NCI-H69 (cell line): ENCODE measurements around the gene NDUFA13.

Experiments used
- DNase-seq: peaks from one replicate; lab custom pipeline; 2025; lab: John Stamatoyannopoulos, UW

The NDUFA13 gene

GRCh38 chr19:19532806-19533701 lies 17.0 kb downstream of the NDUFA13 start:
- no peak for DNase-seq

- no peak for DNase-seq
Observed at GRCh38 chr19:19533841-19534240, 17.8 kb downstream of the NDUFA13 start.

DNA sequence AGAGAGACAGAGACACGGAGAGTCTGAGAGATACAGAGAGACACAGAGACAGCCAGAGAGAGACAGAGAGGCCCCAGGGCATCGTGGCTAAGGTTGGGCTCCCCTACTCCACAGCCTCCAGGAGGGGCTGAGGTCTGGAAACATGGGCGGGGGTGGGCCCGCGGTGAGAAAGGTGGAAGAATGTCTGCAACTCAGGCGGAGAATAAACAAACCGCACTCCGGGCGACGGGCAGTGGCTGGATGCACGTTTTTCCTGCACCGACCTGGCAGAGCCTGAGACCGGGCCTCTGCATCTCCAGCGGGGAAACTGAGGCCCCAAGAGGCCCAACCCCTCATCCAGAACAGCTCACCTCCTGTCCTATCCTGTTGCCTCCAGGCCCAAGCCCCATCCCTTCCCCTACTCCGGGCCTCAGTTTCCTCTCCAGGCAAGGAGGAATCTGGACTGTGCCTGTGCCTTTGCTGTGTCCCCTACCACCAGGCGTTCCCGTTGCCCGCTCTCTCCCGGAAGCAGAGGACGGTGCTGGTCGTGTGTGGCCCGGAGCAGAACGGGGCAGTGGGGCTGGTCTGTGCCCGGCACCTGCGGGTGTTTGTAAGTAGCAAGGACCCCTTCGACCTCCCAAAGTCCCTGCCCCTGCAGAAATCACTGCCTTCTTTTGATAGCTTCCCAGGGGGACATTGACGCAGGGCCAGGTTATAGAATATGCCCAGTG lies 18.7 kb downstream of the NDUFA13 start:
- no peak for DNase-seq

GRCh38 chr19:19535311-19536191 lies 19.5 kb downstream of the NDUFA13 start:
- DNase-seq = no peak

DNA sequence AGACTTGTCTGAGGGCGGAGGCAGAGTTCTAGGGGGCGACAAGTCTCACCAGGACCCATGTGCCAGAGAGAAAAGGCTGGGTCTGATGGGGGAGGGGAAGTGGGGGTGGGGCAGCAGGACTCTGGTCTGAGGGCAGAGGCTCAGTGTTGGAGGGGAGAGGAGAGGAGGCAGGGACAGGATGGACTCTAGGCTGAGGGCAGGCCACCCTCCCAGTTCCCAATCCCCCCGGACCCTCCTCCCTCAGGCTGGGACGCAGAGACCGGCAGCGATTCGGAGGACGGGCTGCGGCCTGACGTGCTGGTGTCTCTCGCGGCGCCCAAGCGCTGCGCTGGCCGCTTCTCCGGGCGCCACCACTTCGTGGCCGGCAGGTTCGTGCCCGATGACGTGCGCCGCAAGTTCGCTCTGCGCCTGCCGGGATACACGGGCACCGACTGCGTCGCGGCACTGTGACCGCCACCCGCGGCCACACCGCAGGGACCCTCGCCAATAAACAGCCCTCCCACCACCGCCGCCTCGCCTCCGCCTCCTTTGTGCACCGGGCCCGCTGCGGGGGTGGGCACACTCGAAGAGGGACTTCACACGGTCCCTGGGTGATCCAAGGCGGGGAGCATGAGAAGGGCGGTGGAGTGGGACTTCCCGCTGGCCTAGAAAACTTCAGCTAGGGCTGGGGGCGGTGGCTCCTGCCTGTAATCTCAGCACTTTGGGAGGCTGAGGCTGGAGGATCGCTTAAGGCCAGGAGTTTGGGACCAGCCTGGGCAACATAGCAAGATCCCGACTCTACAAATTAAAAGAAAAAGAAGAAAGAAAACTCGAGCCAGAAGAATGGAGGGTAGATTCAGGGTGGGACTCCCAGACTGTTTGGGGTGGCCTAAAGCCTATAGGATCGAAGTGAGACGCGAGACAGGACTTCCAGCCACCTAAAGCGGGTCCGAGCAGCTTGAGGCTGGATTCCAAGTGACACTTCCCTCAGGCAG lies 21.3 kb downstream of the NDUFA13 start:
- peak; percentile 67 for DNase-seq

DNA sequence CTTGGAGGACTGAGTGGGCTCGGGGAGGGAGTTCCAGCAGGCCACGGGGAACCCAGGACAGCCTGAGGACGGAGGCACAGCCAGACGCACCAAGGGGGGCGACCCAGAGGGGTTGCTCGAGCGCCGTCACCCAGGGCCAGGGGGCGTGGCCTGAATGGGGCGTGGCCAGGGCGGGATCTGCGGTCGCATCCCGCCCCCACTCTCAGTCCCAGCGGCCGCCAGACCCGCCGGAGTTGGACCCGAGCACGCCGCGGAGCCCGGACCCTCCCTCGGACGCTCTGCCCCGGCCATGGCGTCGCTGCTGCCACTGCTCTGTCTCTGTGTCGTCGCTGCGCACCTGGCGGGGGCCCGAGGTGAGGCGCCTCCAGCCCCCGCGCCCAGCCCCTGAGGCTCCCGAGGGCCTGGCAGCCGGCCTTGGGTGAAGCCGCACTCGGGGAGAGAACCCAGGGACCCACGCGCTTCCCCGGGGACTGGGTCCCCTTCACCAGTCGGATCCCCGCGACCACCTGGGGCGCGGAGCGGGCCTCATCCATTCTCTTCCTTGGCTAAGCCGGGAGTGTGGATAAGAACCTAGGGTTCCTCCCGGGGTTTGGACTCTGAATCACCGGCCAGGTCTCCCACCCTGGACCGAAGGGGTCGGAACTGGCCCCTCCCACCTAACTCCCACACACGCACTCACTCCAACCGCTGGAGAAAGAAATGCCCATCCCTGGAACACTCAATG lies 22.2 kb downstream of the NDUFA13 start, which contains the start of gene CILP2:
Gene CILP2 (plus strand): TSS at position 205 of the 724 bp plus-strand sequence. CDS start 85 bp downstream, at position 290.
- DNase-seq = peak; percentile 82

- DNase-seq = peak; percentile 29
Observed at GRCh38 chr19:19538785-19539166, 22.8 kb downstream of the NDUFA13 start.

DNA sequence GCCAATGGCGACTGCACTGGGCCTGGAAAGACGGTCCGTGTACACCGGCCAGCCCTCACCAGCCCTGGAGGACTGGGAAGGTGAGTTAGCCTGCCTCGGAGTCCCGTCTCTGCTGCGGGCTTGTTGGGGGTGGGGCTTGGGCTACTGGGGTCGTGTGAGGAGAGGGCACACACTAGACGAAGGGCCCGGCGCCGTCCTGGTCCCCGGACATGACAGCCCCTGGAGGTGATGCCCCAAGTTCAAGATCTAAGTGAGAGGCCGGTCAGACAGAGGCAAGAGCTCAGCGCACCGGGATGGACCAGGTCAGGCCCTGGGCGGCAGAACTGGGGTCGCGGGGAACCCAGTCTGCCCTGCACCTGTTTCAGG lies 23.7 kb downstream of the NDUFA13 start:
- no peak for DNase-seq

- DNase-seq = peak; percentile 27
Observed at GRCh38 chr19:19540064-19540714, 24.2 kb downstream of the NDUFA13 start.

- DNase-seq = peak; percentile 33
Observed at GRCh38 chr19:19540715-19541515, 24.9 kb downstream of the NDUFA13 start.

DNA sequence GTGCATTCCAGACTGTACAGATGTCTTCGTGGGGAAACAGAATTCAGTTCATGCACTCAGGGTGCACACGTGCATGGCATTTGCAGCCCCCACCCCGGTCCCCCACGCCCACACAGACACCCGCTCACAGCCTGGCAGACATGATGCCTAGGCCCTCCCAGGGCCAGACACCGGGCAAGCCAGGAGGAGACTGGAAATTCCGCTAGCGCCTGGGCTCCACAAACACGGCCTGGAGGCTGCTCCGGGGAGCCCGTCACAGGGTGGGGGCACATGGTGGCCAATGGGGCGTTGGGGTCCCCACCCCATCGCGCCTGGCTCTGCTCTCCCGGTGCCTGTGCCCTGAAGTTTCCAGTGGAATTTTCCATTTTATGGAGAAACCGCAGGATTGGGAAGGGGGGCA lies 25.6 kb downstream of the NDUFA13 start:
- no peak for DNase-seq

- DNase-seq = no peak
Observed at GRCh38 chr19:19542507-19542906, 26.5 kb downstream of the NDUFA13 start.

- no peak for DNase-seq
Observed at GRCh38 chr19:19543101-19543500, 27.1 kb downstream of the NDUFA13 start.

GRCh38 chr19:19543640-19544039 lies 27.6 kb downstream of the NDUFA13 start:
- no peak for DNase-seq

GRCh38 chr19:19544257-19544953 lies 28.4 kb downstream of the NDUFA13 start:
- DNase-seq = no peak

DNA sequence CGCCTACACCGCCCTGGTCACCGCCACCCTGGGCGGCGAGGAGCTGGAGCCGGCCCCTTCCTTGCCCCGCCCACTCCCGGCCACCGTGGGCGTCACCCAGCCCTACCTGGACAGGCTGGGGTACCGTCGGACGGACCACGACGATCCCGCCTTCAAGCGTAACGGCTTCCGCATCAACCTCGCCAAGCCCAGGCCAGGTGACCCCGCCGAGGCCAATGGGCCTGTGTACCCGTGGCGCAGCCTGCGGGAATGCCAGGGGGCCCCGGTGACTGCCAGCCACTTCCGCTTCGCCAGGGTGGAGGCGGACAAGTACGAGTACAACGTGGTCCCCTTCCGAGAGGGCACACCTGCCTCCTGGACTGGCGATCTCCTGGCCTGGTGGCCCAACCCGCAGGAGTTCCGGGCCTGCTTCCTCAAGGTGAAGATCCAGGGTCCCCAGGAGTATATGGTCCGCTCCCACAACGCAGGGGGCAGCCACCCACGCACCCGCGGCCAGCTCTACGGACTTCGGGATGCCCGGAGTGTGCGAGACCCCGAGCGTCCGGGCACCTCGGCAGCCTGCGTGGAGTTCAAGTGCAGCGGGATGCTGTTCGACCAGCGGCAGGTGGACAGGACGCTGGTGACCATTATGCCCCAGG lies 29.0 kb downstream of the NDUFA13 start:
- DNase-seq = no peak

DNA sequence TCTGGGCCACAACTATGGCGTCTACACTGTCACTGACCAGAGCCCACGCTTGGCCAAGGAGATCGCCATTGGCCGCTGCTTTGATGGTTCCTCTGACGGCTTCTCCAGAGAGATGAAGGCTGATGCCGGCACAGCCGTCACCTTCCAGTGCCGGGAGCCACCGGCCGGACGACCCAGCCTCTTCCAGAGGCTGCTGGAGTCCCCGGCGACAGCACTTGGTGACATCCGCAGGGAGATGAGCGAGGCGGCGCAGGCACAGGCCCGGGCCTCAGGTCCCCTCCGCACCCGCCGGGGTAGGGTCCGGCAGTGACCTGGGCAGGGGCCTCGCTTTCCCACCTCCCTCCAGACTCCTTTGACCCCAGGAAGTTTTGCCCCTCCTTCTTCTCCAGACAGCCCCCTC lies 29.7 kb downstream of the NDUFA13 start:
- DNase-seq = no peak

- no peak for DNase-seq
Observed at GRCh38 chr19:19546751-19547162, 30.7 kb downstream of the NDUFA13 start.
